Renal pelvis (tissue), 4 donors: ENCODE data around the gene JMJD1C. TPM values are rescaled to one million over a fixed set of nuclear protein-coding genes. Genes with fewer than 3 reads are reported as not detected.
A peak's percentile ranks its signal among the peaks of the same experiment; 100 is the strongest.

Experiments
- DNase-seq: peaks from one replicate; pipeline ENCODE4 v3.0.0-alpha.2; 2013
- polyA plus RNA-seq, 3 donors: library from polyadenylated mRNA; unstranded; fragments of 120-200 nt; gene quantifications; one replicate each; pipeline ENCODE4 v1.2.1, GENCODE V29; 2013; ENCODE audit not compliant: insufficient read length in 3 of 3

The JMJD1C gene
- polyA plus RNA-seq, 3 donors: 86.2 to 105 (median 97.6) TPM

- DNase-seq: no peak
Observed at GRCh38 chr10:63229161-63229560, 236.6 kb downstream of the JMJD1C start.

- no peak for DNase-seq
Observed at GRCh38 chr10:63228237-63228636, 237.5 kb downstream of the JMJD1C start.

GRCh38 chr10:63227207-63227895 lies 238.4 kb downstream of the JMJD1C start:
- no peak for DNase-seq

GRCh38 chr10:63224241-63224640 lies 241.5 kb downstream of the JMJD1C start:
- DNase-seq: no peak

- no peak for DNase-seq
Observed at GRCh38 chr10:63221950-63222349, 243.8 kb downstream of the JMJD1C start.

- DNase-seq: no peak
Observed at GRCh38 chr10:63219749-63220148, 246.0 kb downstream of the JMJD1C start.

GRCh38 chr10:63217120-63217605 lies 248.6 kb downstream of the JMJD1C start:
- DNase-seq: peak; percentile 29

GRCh38 chr10:63214571-63214970 lies 251.2 kb downstream of the JMJD1C start:
- DNase-seq: no peak

- DNase-seq: no peak
Observed at GRCh38 chr10:63213489-63213888, 252.3 kb downstream of the JMJD1C start.

GRCh38 chr10:63210611-63211196 lies 255.1 kb downstream of the JMJD1C start:
- DNase-seq: no peak

- DNase-seq: no peak
Observed at GRCh38 chr10:63209705-63210104, 256.1 kb downstream of the JMJD1C start.

- peak; percentile 42 for DNase-seq
Observed at GRCh38 chr10:63208986-63209385, 256.8 kb downstream of the JMJD1C start.

- DNase-seq: peak; percentile 24
Observed at GRCh38 chr10:63206997-63207811, 258.6 kb downstream of the JMJD1C start.

GRCh38 chr10:63206576-63206975 lies 259.2 kb downstream of the JMJD1C start:
- DNase-seq: no peak

GRCh38 chr10:63205421-63205820 lies 260.4 kb downstream of the JMJD1C start:
- DNase-seq: no peak

GRCh38 chr10:63204667-63205391 lies 260.9 kb downstream of the JMJD1C start:
- DNase-seq: no peak

GRCh38 chr10:63201118-63201517 lies 264.7 kb downstream of the JMJD1C start:
- no peak for DNase-seq

GRCh38 chr10:63200431-63200830 lies 265.3 kb downstream of the JMJD1C start:
- no peak for DNase-seq

GRCh38 chr10:63199716-63200115 lies 266.1 kb downstream of the JMJD1C start:
- no peak for DNase-seq

GRCh38 chr10:63197344-63198092 lies 268.3 kb downstream of the JMJD1C start:
- peak; percentile 66 for DNase-seq

- no peak for DNase-seq
Observed at GRCh38 chr10:63192826-63193225, 273.0 kb downstream of the JMJD1C start.
